HCT116 (cell line): Measurements from ENCODE around the gene USPL1. TPM values are rescaled to one million over a fixed set of nuclear protein-coding genes. Genes with fewer than 3 reads are reported as not detected.

ENCODE experiments used
- ATAC-seq: fragments of 200-7000 bp; cut with Tn5 transposase; 2 replicates; pipeline ENCODE4 v1.9.1; 2020; ENCODE audit warnings: mild to moderate bottlenecking, moderate library complexity
- BruUV-seq: library from RNA; stranded (reverse); fragments of 400-500 nt; replicated peaks from 2 replicates; lab custom pipeline; 2021; lab: Mats Ljungman, UMichigan
- CTCF ChIA-PET: fragments of 300-600 bp; sonication (Branson Sonifier 250); formaldehyde crosslinking; loops from one replicate; lab custom pipeline; 2021; ENCODE audit warnings: antibody characterized with exemption; lab: Charles Lee
- POLR2A ChIA-PET: fragments of 300-600, 350-600 bp; sonication (Branson Sonifier 250); formaldehyde crosslinking; loops from one replicate; lab custom pipeline; 2021; ENCODE audit warnings: antibody characterized with exemption; lab: Charles Lee
- RAD21 ChIA-PET, 2 experiments: fragments of 300-600 bp; sonication (Branson Sonifier 250); formaldehyde crosslinking; loops; one replicate each; lab custom pipeline; 2023; ENCODE audit warnings: low total read pairs in 2 of 2; ENCODE audit not compliant: uncharacterized antibody in 2 of 2, unreplicated experiment in 2 of 2, low non-redundant PET in 1 of 2; lab: Charles Lee
- DNase-seq: peaks from one replicate; pipeline ENCODE4 v3.0.0-alpha.2; 2010; ENCODE audit warnings: low read depth, low spot score
- H2AFZ ChIP-seq: fragments of 200-600 bp; shearing (Covaris generic), sonication (generic); 2 replicates; pipeline ENCODE4 v1.6.1; 2017; ENCODE audit warnings: low read depth, mixed run types, mixed read lengths, antibody characterized with exemption, low read length; ENCODE audit not compliant: poor library complexity, severe bottlenecking
- H3K27ac ChIP-seq: 2 replicates; pipeline ENCODE4 v1.5.1; 2012; ENCODE audit warnings: low read depth, low read length
- H3K27me3 ChIP-seq: fragments of 200-600 bp; sonication (generic); 2 replicates; pipeline ENCODE4 v1.6.1; 2016; ENCODE audit warnings: mixed run types, low read length, mixed read lengths; ENCODE audit not compliant: insufficient read depth
- H3K36me3 ChIP-seq, 2 experiments: fragments of 200-500 bp in 1 of 2; fragments of 200-600 bp in 1 of 2; sonication (Bioruptor generic) in 1 of 2; sonication (generic) in 1 of 2; 2 replicates each; pipeline versions ENCODE4 v1.5.1 to v1.6.1; 2014 to 2016; ENCODE audit warnings: low read length in 2 of 2, inconsistent platforms in 1 of 2, mixed read lengths in 1 of 2, mixed run types in 1 of 2; ENCODE audit not compliant: insufficient read depth in 2 of 2, control insufficient read depth in 1 of 2
- H3K4me1 ChIP-seq, 2 experiments: fragments of 200-600 bp in 1 of 2; sonication (generic) in 1 of 2; 2 replicates each; pipeline versions ENCODE4 v1.5.1 to v1.6.1; 2012 to 2017; ENCODE audit warnings: low read length in 2 of 2, inconsistent platforms in 1 of 2, mild to moderate bottlenecking in 1 of 2, mixed read lengths in 1 of 2, mixed run types in 1 of 2, moderate library complexity in 1 of 2; ENCODE audit not compliant: insufficient read depth in 2 of 2, control insufficient read depth in 1 of 2
- H3K4me2 ChIP-seq: fragments of 200-600 bp; sonication (generic); 2 replicates; pipeline ENCODE4 v1.6.1; 2017; ENCODE audit warnings: mixed run types, low read length, mixed read lengths
- H3K4me3 ChIP-seq, 2 experiments: fragments of 200-600 bp in 1 of 2; sonication (generic) in 1 of 2; replicated peaks in 1 of 2; 2 replicates each; pipeline ENCODE4 v1.5.1; 2011 to 2016; ENCODE audit warnings: low read length in 2 of 2, control low read depth in 1 of 2, low read depth in 1 of 2, mild to moderate bottlenecking in 1 of 2, mixed read lengths in 1 of 2, mixed run types in 1 of 2
- H3K79me2 ChIP-seq: fragments of 200-600 bp; sonication (generic); 2 replicates; pipeline ENCODE4 v1.6.1; 2017; ENCODE audit warnings: mild to moderate bottlenecking, mixed run types, low read length, moderate library complexity, mixed read lengths; ENCODE audit not compliant: insufficient read depth
- H3K9ac ChIP-seq: fragments of 200-600 bp; sonication (generic); 2 replicates; pipeline ENCODE4 v1.6.1; 2016; ENCODE audit warnings: low read length, mixed read lengths
- H3K9me2 ChIP-seq: fragments of 200-600 bp; sonication (generic), shearing (Covaris generic); 2 replicates; pipeline ENCODE4 v1.6.1; 2017; ENCODE audit warnings: mixed run types, mild to moderate bottlenecking, moderate library complexity; ENCODE audit not compliant: insufficient read depth
- H3K9me3 ChIP-seq, 2 experiments: fragments of 200-500 bp in 1 of 2; fragments of 200-600 bp in 1 of 2; sonication (Bioruptor generic) in 1 of 2; sonication (generic) in 1 of 2; 2 replicates each; pipeline ENCODE4 v1.6.1; 2014 to 2017; ENCODE audit warnings: low read length in 2 of 2, mixed read lengths in 2 of 2, inconsistent platforms in 1 of 2, low read depth in 1 of 2, mild to moderate bottlenecking in 1 of 2, mixed run types in 1 of 2, moderate library complexity in 1 of 2; ENCODE audit not compliant: control insufficient read depth in 1 of 2, insufficient read depth in 1 of 2
- H4K20me1 ChIP-seq: fragments of 200-600 bp; sonication (generic), shearing (Covaris generic); 2 replicates; pipeline ENCODE4 v1.6.1; 2017; ENCODE audit warnings: mixed run types, mild to moderate bottlenecking, moderate library complexity; ENCODE audit not compliant: insufficient read depth
- ATF3 ChIP-seq: IDR thresholded peaks from 2 replicates; pipeline ENCODE4 v1.6.1; 2012
- CBX3 ChIP-seq: IDR thresholded peaks from 2 replicates; pipeline ENCODE4 v1.6.1; 2012; ENCODE audit warnings: low read depth
- CEBPB ChIP-seq: IDR thresholded peaks from 2 replicates; pipeline ENCODE4 v1.6.1; 2012; ENCODE audit warnings: low read depth
- ELF1 ChIP-seq: IDR thresholded peaks from 2 replicates; pipeline ENCODE4 v1.6.1; 2012; ENCODE audit warnings: low read depth, borderline replicate concordance
- EZH2 ChIP-seq: fragments of 200-600 bp; sonication (generic); IDR thresholded peaks from 2 replicates; pipeline ENCODE4 v1.6.1; 2017; ENCODE audit warnings: antibody characterized with exemption, mixed run types
- FOSL1 ChIP-seq: IDR thresholded peaks from 2 replicates; pipeline ENCODE4 v1.6.1; 2012; ENCODE audit warnings: low read depth
- POLR2A ChIP-seq: IDR thresholded peaks from 2 replicates; pipeline ENCODE4 v1.7.0; 2011; ENCODE audit warnings: borderline replicate concordance; ENCODE audit not compliant: insufficient read depth, insufficient read length; ENCODE audit errors: extremely low read depth
- POLR2AphosphoS5 ChIP-seq: IDR thresholded peaks from 2 replicates; pipeline ENCODE4 v1.6.1; 2011; ENCODE audit warnings: mild to moderate bottlenecking, low read depth, low read length, moderate library complexity
- RAD21 ChIP-seq: IDR thresholded peaks from 2 replicates; pipeline ENCODE4 v1.6.1; 2012; ENCODE audit warnings: low read depth, mild to moderate bottlenecking
- SP1 ChIP-seq: IDR thresholded peaks from 2 replicates; pipeline ENCODE4 v1.6.1; 2012; ENCODE audit warnings: low read depth
- TCF7L2 ChIP-seq: IDR thresholded peaks from 2 replicates; pipeline ENCODE4 v1.7.0; 2011; ENCODE audit warnings: borderline replicate concordance, inconsistent platforms; ENCODE audit not compliant: insufficient read depth, insufficient read length; ENCODE audit errors: extremely low read depth
- YY1 ChIP-seq: IDR thresholded peaks from 2 replicates; pipeline ENCODE4 v1.6.1; 2011; ENCODE audit warnings: low read length, low read depth, moderate library complexity, mild to moderate bottlenecking; ENCODE audit not compliant: insufficient replicate concordance; ENCODE audit errors: extremely low read depth
- ZBTB33 ChIP-seq: IDR thresholded peaks from 2 replicates; pipeline ENCODE4 v1.6.1; 2011; ENCODE audit warnings: mild to moderate bottlenecking, low read length, moderate library complexity; ENCODE audit not compliant: insufficient replicate concordance; ENCODE audit errors: extremely low read depth
- ZFX ChIP-seq: fragments of 450-650 bp; IDR thresholded peaks from 2 replicates; pipeline ENCODE4 v1.6.1; 2017
- ZNF274 ChIP-seq: fragments of 200-500 bp; sonication (Bioruptor generic); IDR thresholded peaks from 2 replicates; pipeline ENCODE4 v1.6.1; 2014; ENCODE audit warnings: mild to moderate bottlenecking, low read depth, low read length, inconsistent platforms
- intact Hi-C: fragments of 100-400 bp; cut with micrococcal nuclease; formaldehyde crosslinking; loops from 2 replicates; pipeline ENCODE4 v1.10.0; 2022
- total RNA-seq: library from RNA; stranded (reverse); gene quantifications from one replicate; pipeline ENCODE4 v1.2.1, GENCODE V29; 2021; ENCODE audit not compliant: unreplicated experiment

The USPL1 gene
- total RNA-seq, 1 experiment from 2014 or later, result 19.7 TPM

GRCh38 chr13:30696278-30697176 lies 78.8 kb downstream of the USPL1 start (continued):
- TF ChIP-seq CEBPB (no peak), ZFX (no peak), SP1 (no peak)

GRCh38 chr13:30697177-30697953 lies 79.6 kb downstream of the USPL1 start:
- ChIA-PET POLR2A (no interaction called here), CTCF (no interaction called here), RAD21 (no interaction called here)
- H3K9me2 ChIP-seq, result no peaks in the 10 kb centered on the region
- TF ChIP-seq FOSL1 (no peak), CBX3 (no peak)
- no peaks in the 10 kb centered on the region for H3K9me3 ChIP-seq
- H4K20me1 ChIP-seq, result no peaks in the 10 kb centered on the region
- H3K4me1 ChIP-seq, result no peaks in the 10 kb centered on the region
- no peaks in the 10 kb centered on the region for H3K79me2 ChIP-seq
- H3K36me3 ChIP-seq, result no peaks in the 10 kb centered on the region
- no peak overlapping the region for H3K9ac ChIP-seq
- no peak for ATAC-seq
- H3K27me3 ChIP-seq, result no peaks in the 10 kb centered on the region; the same call in 1 of the 2 replicates
- no peak overlapping the region for H2AFZ ChIP-seq
- intact Hi-C loops, result no loop called here
- H3K27ac ChIP-seq, result no peak overlapping the region
- no TSS peak for BruUV-seq
- DNase-seq, result no peak
- H3K4me3 ChIP-seq, result no peak overlapping the region
- H3K4me2 ChIP-seq, result no peak overlapping the region

GRCh38 chr13:30697996-30698401 lies 80.3 kb downstream of the USPL1 start:
- CTCF ChIA-PET, result no interaction called here
- no peak for TF ChIP-seq SP1
- no peak for TF ChIP-seq POLR2AphosphoS5
- no peak for TF ChIP-seq YY1
- TF ChIP-seq FOSL1, result no peak
- no peak for TF ChIP-seq POLR2A
- no peak for TF ChIP-seq CEBPB
- TF ChIP-seq RAD21, result no peak
- TF ChIP-seq EZH2, result no peak
- no peak for TF ChIP-seq TCF7L2
- no peak for TF ChIP-seq ELF1
- TF ChIP-seq ZBTB33, result no peak
- TF ChIP-seq ATF3, result no peak
- no peak for TF ChIP-seq ZNF274

More at GRCh38 chr13:30697996-30698401, 80.3 kb downstream of the USPL1 start:
- intact Hi-C loops, result no loop called here
- Histone ChIP-seq H3K4me3 (no peak overlapping the region), H3K79me2 (no peaks in the 10 kb centered on the region), H3K4me1 (no peaks in the 10 kb centered on the region), H3K36me3 (no peaks in the 10 kb centered on the region), H3K9me2 (no peaks in the 10 kb centered on the region), H3K9ac (no peak overlapping the region), H4K20me1 (no peaks in the 10 kb centered on the region), H3K27ac (no peak overlapping the region), H2AFZ (no peak overlapping the region), H3K27me3 (no peaks in the 10 kb centered on the region; the same call in 1 of the 2 replicates), H3K9me3 (no peaks in the 10 kb centered on the region), H3K4me2 (no peak overlapping the region)
- DNase-seq (no peak), ATAC-seq (no peak)
- RAD21 ChIA-PET, result no interaction called here
- POLR2A ChIA-PET, result no interaction called here
- BruUV-seq, result no TSS peak
